HG03103 (cell line): ENCODE measurements around the gene PHYKPL.

Experiments
- ATAC-seq: cut with Tn5 transposase; IDR thresholded peaks from one replicate; pipeline ENCODE4 v1.9.1; 2021; ENCODE audit warnings: low read depth; ENCODE audit not compliant: unreplicated experiment

Gene PHYKPL

DNA sequence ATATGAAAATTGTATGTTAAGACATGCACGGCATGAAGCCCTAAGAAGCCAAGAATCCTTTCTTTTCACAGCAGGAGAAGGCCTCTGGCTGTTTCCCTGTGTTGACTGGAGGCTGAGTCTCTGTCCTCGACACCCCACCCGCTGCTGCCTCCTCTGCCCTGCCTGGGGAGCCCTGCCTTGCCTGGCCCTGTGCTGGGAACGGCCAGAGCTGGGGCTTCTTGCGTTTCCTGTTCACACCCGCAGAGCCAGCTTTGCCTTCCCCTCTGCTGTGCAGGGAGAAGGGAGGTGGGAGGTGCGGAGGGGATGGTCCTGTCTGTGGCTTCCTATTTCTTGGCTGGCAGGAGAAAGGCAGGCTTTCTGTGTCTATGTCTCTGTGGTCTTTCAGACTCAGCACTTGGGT is 38.6 kb downstream of the PHYKPL start:
- ATAC-seq: no peak

DNA sequence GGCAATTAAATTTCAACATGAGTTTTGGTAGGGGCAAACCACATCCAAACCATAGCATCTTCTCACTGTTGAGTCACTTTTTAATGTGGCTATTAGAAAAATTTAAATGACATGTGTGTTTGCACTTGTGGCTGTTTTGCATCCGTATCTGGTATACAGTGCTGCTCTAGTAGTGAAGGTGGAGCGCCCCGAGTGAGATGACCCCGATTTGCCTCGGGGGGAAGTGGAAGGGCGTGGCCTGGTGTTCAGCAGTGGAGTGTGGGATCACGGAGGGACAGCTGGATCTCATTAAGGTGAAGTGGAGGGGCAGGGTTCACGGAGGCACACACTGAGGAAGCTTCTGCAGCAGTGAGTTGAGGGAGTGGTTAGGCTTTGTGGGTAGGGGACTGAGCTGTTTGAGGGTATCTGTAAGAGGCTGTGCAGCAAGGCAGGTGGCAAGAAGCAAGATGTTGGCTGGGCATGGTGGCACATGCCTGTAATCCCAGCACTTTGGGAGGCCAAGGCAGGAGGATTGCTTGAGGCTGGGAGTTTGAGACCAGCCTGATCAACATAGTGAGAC is 39.3 kb downstream of the PHYKPL start:
- no peak for ATAC-seq

DNA sequence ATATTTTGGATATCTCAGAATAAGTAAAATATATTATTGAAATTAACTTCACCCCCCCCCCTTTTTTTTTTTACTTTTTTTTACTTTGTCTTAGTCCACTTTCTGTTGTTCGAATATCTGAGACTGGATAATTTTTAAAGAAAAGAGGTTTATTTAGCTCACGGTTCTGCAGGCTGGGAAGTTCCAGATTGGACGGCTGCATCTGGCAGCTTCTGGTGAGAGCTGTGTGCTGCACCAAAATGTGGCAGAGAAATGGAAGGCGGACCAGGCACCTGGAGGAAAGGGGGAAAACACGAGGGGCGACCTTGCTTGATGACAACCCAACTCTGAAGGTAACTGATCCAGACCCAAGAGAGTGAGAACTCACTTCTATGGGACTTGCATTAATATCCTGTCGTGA is 39.8 kb downstream of the PHYKPL start:
- ATAC-seq: no peak

DNA sequence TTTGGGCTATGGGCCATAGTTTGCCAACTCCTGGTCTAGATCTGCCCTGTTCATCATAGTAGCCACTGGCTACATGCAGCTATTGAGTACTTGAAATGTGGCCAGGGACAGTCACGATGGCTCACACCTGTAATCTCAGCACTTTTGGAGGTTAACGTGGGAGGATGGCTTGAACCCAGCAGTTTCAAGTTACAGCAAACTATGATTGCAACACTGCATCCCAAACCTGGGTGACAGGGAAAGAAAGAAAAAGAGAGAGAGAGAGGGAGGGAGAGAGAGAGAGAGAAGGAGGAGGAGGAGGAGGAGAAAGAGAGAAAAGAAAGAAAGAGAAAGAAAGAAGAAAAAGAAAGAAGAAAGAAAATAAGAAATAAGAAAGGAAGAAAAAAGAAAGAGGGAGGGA is 40.4 kb downstream of the PHYKPL start:
- no peak for ATAC-seq

DNA sequence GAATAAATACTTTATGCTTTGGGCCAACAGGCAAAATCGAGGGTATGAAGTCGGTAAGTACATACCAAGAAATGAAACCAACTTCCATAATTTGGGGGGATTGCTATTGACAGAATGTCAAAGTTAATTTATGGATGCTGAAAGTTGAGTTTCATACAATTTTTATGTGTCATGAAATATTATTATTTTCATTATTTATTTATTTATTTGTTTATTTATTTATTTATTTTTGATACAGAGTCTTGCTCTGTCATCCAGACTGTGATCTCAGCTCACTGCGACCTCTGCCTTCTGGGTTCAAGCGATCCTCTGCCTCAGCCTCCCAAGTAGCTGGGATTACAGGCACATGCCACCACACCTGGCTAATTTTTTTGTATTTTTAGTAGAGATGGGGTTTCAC is 40.9 kb downstream of the PHYKPL start:
- no peak for ATAC-seq

DNA sequence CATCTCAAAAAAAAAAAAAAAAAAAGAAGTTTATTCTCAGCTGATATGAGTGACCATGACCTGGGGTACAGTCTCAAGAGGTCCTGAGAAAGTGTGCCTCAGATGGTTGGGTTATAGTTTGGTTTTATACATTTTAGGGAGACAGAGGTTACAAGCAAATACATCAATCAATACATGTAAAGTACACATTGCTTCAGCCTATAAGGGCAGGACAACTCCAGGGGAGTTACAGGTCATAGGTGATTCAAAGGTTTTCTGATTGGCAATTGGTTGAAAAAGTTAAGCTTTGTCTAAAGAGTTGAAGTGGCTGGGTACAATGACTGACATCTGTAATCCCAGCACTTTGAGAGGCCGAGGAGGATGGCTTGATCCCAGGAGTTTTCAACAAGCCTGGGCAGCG is 43.2 kb downstream of the PHYKPL start:
- ATAC-seq: no peak

DNA sequence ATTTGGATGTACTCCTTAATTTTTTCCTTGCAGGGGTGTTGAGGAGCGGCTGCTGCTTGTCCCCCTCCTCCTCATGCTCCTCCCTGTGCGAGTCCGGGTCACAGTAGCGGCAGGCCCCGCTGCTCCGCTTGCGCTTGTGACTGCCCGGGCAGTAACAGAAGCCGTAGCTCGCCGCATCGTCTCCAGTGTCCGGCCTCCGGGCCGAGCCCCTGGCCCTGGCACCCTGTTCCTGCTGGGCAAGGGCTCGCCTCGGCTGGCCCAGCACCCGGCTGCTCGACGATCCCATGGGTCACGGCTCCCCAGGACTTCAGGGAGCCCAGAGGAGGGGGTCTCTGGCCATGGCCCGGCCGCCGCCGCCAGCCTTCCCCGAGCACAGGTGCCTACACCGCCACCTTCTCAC is 45.6 kb downstream of the PHYKPL start, which contains the start of gene GMCL2:
GMCL2 (minus strand) TSS at position 358 of the 400 bp plus-strand sequence; CDS start at position 286, 72 bp downstream.
- no peak for ATAC-seq

DNA sequence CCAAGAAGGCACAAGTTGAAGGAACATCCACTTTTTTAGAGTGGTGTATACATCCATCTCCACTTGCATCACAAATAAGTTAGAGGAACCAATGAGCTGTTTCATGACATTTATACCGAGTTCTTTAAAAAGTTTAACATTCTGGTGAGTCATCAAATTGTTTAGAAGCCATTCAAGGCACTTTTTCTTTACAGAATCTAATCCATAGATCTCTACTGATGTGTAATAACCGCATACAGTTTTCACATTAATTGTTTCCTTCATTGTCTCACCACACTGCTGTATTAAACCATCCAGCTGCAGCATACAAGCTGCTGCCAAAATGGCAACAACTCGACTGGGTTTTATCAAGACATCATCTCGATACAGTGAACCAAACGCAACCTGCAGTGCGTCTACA is 46.2 kb downstream of the PHYKPL start:
- ATAC-seq: no peak

DNA sequence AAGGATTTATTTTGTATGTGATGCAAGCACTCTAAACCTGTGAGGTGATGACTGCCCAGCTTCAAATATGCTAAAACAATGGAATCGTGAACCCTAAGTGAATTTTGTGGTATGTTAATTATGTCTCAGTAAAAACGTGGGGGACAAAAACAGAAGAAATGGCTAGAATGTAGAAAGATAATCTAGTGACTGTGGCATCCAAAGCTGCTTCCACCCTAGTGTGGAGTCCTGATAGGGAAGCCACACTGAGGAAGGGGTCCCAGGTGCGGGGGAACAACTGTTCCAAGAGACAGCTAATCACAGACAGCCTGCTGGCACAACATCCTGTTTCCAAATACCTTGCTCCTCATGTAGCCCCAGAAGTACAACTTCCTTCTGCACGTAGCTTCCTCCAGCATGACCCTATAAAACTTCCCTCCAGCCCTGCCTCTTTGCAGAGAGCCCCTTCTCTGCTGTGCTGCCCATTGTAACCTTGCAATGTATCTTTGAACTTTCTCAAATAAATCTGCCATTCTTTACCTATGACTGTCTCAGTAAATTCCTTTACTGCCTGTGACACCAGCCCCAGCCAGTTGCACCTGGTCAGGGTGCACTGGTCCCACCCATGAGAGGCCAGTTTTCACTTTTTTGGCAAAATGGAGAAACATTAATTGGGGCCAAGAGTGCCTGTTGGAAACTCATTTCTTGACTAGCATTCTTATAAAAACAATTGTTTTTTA is 50.3 kb downstream of the PHYKPL start:
- ATAC-seq: no peak

DNA sequence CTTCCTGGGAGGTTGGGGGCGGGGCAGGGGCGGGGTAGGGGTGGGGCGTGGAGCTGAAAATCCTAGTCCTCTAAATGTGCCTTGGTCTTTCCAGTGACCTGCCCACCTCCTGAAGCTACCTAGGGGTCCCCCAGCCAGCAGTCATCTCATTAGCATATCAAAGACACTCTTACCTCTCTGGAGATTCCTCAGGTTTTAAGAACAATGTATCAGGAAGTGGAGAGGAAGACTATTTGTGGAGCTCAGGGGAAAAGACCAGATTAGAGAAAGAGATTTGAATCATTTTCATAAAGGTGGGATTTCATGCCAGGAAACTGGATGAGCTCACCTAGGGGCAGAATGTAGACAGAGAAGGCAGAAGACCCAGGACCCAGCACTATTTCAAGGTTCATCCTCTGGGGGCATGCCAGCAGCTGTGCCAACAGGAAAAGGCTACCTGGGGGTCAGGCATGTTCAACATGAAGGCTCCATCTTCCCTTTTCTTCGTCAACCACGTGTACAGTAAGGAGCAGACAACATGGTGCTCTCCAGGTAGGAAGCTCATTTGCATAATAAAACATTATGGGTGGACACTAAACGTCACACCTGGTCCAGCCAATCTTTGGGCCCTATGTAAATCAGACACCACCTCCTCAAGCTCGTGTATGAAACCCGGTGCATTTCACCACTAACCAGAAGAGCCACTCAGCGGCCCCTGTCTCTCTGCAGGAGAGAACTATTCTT is 52.3 kb downstream of the PHYKPL start:
- no peak for ATAC-seq

DNA sequence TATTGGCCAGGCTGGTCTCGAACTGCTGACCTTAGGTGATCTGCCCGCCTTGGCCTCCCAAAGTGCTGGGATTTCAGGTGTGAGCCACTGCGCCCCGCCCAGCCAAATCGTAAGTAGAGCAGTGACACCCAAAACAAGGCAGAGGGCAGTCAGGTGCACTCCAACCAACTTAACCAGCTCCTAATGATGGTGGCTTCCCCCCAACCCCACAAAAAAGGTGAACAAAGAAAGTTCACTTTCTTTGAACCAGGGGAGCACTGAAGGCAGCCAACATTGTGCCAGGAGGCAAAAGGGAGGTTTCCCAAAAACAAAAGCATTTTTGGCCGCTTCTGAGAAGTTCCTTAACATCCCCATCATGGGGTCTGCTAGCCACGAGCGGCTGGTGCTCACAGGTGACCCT is 55.0 kb downstream of the PHYKPL start:
- no peak for ATAC-seq

DNA sequence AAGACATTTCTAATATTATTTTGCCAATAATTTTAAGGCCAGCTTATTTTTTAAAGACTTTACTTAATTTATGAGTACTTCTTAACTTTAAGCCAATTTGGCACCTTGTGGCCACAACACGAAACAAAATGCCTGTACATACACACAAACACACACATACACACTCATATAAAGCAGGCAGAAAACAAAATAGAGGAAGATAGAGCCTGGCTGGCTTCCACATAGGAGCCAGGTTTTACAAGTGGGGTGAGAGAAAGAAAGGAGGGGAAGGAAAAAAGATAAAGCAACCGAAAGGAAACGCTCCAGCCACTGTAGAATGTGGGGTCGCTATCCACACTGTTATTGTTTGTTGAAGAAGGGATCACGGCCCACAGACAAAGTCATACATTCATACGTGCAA is 55.8 kb downstream of the PHYKPL start:
- ATAC-seq: no peak

DNA sequence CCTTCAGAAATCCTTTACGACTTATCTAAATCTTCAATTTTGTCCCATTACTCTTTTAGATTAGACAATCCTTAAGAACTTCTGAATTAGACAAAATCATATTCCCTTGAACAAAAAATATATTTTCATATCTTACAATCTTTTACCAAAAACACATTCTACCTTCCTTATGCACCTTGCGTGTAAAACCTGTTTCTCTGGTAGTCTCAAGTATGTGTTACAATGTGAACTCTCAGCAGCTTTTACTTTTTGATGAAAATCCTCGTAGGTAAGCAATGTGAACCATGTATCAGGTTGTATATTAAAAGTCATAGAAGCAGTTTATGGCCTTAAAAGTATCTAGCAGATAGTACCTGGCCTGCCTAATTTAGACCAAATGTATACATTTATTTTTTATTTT is 58.1 kb downstream of the PHYKPL start:
- no peak for ATAC-seq

DNA sequence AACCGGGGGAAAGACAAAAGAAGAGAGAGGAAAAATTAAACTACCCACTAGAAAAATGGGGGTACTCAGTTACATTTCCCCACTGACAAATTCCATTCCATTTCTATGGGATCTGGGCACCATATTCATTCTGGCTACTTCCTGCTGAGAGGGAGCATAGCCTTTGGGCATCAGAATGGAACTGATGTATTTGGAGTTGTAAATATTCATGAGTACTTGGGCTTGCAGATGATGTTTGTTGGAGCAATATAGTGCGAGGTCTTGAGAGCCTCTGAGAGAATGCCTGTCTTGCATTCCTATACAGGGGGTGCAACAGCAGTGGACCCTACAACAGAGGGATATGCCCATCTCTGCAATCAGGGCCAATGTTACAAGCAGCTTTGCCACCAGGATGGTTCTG is 62.1 kb downstream of the PHYKPL start:
- no peak for ATAC-seq

DNA sequence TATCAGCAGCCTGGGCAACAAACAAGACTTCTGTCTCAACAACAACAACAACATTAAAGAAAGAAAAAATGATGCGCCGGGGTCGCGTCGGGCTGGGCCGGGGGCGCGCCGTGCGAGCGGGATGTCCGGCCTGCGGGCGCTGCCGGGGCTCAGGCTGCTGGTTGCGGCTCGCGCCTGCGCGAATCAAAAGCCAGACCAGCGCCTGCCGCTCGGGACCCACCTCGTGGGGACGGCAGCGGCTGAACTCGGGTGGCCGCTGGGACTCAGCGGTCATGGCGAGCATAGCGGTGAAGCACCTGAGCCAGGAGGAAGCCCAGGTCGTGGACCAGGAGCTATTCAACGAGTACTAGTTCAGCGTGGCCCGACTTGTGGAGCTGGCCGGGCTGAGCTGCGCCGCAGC is 67.0 kb downstream of the PHYKPL start:
- no peak for ATAC-seq

DNA sequence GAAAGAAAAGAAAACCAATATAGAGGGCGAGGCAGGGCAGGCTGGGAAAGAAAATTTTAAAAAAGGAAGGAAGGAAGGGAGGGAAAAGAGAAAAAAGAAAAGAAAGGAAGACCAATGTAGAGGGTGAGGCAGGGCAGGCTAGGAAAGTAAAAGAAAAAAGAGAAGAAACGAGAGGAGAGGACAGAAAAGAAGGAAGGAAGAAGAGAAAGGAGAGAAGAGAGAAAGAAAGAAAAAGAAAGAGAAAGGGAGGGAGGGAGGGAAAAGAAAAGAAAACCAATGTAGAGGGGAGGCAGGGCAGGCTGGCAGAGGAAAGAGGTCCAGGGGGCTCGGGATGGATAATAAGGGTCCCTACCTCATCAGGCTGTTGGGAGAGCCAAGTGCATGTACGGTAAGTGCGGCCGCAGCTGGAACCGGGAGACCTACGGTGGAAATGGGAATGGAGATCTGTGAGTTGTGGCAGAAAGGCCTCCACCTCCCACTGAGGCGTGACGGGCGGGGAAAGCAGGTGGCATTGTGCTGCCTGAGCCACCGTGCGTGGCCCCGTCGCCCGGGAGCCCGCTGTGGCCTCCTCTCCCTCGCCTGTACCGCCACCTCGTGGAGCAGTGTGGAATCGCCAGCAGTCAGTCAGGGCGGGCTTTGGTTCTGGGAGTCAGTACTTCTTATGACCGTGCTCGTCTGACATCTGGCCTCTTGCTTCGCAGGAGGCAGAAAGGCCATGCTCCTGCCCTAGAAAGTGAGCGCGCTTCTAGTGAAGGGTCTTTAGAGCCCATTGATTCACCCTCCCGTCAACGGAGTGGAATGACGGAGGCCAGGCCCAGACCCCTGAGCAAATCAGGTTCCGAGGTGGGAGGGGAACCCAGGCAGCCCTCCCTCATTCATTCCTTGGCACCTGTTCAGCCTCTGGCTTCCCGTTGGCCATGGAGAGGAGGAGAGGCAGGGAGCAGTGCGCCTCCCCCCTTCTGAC is 68.5 kb downstream of the PHYKPL start:
- ATAC-seq: peak; percentile 94

DNA sequence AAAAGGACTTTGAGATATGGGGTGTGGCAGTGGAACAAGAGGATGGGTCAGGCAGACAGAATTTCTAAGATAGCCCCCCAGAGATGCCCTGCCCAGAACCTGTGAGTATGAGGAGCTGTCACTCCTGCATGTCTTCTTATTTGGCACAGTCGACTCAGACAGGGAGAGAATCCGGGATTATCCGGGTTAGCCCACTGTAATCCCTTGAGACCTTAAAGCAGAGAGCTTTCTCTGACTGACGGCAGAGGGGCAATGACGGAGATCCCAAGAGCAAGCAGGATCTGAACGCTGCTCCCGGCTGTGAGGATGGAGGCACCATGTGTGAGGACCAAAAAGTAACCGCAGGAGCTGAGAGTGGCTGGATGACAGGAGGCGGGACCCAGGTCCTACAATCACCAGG is 70.1 kb downstream of the PHYKPL start:
- ATAC-seq: no peak

DNA sequence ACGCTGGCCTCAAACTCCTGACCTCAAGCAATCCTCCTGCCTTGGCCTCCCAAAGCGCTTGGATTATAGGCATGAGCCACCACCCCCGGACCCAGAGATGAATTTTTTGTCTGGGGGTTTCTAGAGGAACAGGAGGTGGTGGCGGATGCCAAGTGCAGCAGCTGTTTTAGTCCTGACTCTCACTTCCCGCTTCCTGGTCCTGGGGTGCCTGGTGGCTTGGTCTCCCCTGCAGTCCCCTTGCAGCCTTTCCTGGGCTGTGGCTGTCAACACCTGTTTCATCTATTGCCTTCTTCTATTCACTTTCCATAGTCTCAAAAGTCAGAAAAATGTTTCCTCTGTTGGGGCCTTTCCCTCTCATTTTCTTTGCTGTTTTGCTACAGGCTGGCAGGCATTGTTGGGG is 72.4 kb downstream of the PHYKPL start:
- no peak for ATAC-seq
